BLaER1 (cell line): ENCODE results near the gene PFDN2.
"Not testable (repeated sequence)": the region's sequence is repeated elsewhere in the genome, so short reads cannot be mapped to it uniquely, and the experiment has no call there.

Source experiments
- H3K27ac ChIP-seq: shearing (Covaris generic); formaldehyde crosslinking; 2 replicates; pipeline ENCODE4 v1.8.1; 2022
- H3K27me3 ChIP-seq: shearing (Covaris generic); formaldehyde crosslinking; 2 replicates; pipeline ENCODE4 v1.8.1; 2022
- H3K36me3 ChIP-seq: shearing (Covaris generic); formaldehyde crosslinking; 2 replicates; pipeline ENCODE4 v1.8.1; 2022
- H3K4me1 ChIP-seq: shearing (Covaris generic); formaldehyde crosslinking; 2 replicates; pipeline ENCODE4 v1.8.1; 2022
- H3K4me2 ChIP-seq: shearing (Covaris generic); formaldehyde crosslinking; 2 replicates; pipeline ENCODE4 v1.8.1; 2022
- H3K4me3 ChIP-seq: shearing (Covaris generic); formaldehyde crosslinking; 2 replicates; pipeline ENCODE4 v1.8.1; 2022
- H3K9ac ChIP-seq: shearing (Covaris generic); formaldehyde crosslinking; 2 replicates; pipeline ENCODE4 v1.8.1; 2022
- H3K9me3 ChIP-seq: shearing (Covaris generic); formaldehyde crosslinking; 2 replicates; pipeline ENCODE4 v1.8.1; 2022
- H4K20me1 ChIP-seq: shearing (Covaris generic); formaldehyde crosslinking; 2 replicates; pipeline ENCODE4 v1.8.1; 2022
- Cebpa-rat ChIP-seq: shearing (Covaris generic); IDR thresholded peaks from 2 replicates; pipeline ENCODE4 v1.8.1; 2022

The PFDN2 gene

GRCh38 chr1:161122967-161123366, 5.1 kb upstream of the PFDN2 start:
- Histone ChIP-seq H3K4me1 (peaks cover 29% of the 10 kb centered on the region), H3K9ac (no peak overlapping the region), H3K9me3 (no peaks in the 10 kb centered on the region), H3K27me3 (no peaks in the 10 kb centered on the region), H3K4me2 (no peak overlapping the region), H3K27ac (no peak overlapping the region), H3K36me3 (peaks cover 83% of the 10 kb centered on the region), H4K20me1 (peaks cover 36% of the 10 kb centered on the region), H3K4me3 (no peak overlapping the region)
- no peak for TF ChIP-seq Cebpa-rat

DNA sequence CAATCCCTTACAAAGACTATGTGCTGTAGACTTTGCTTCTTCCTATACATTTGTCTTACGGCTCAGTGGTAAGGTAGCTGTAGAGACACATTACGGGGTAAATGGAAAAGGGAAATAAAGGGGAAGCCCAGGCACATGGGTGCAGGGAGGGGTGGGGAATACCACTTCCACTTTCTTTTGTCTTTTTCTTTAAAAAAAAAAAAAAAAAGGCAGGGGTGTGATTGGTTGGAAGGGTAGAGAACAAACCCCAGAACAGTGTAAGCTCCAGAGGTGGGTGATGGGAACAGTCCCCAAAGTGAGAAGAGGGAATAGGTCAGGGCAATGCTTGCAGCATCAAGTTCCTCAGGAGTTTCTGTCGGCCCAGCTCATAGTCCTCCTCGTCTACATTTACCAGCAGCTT, 4.0 kb upstream of the PFDN2 start:
- Histone ChIP-seq H3K27me3 (no peaks in the 10 kb centered on the region), H3K9ac (0 out of 2 replicates have a peak overlapping the region, but pooled peaks have one; percentile 21), H3K4me1 (peaks cover 25% of the 10 kb centered on the region), H3K4me2 (no peak overlapping the region), H4K20me1 (peaks cover 30% of the 10 kb centered on the region), H3K4me3 (no peak overlapping the region), H3K36me3 (peaks cover 71% of the 10 kb centered on the region), H3K27ac (no peak overlapping the region), H3K9me3 (no peaks in the 10 kb centered on the region)
- no peak for TF ChIP-seq Cebpa-rat

- Histone ChIP-seq H3K4me1 (peaks cover 32% of the 10 kb centered on the region), H3K27ac (no peak overlapping the region), H3K4me3 (no peak overlapping the region), H3K4me2 (no peak overlapping the region), H3K27me3 (no peaks in the 10 kb centered on the region), H4K20me1 (peaks cover 35% of the 10 kb centered on the region), H3K9ac (0 out of 2 replicates have a peak overlapping the region, but pooled peaks have one; percentile 21), H3K36me3 (peaks cover 68% of the 10 kb centered on the region), H3K9me3 (no peaks in the 10 kb centered on the region)
- TF ChIP-seq Cebpa-rat: no peak
Measured at GRCh38 chr1:161121042-161121650, 3.3 kb upstream of the PFDN2 start.

DNA sequence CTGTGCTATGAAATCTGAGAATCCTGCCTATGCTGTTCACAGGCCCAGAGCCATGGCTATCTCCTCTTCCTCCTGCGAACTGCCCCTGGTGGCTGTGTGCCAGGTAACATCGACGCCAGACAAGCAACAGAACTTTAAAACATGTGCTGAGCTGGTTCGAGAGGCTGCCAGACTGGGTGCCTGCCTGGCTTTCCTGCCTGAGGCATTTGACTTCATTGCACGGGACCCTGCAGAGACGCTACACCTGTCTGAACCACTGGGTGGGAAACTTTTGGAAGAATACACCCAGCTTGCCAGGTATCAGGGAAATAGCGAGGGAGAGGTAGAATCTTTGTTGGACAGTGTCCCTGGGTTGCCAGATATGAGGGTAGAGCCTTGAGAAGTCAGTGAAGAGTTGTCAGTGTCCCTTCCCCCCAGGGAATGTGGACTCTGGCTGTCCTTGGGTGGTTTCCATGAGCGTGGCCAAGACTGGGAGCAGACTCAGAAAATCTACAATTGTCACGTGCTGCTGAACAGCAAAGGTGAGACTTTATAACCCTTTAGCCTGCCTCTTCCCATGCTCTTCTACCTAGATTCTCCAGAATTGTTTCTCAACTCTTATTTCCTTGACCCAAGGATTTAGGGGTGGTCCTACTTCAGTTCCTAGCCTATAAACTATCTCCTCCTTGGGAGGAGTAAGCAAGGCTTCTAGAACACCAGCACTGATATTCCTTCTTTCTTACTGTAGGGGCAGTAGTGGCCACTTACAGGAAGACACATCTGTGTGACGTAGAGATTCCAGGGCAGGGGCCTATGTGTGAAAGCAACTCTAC, 1.5 kb upstream of the PFDN2 start:
- Histone ChIP-seq H3K9ac (peak overlapping the region; percentile 93), H3K9me3 (no peaks in the 10 kb centered on the region), H3K27ac (peak overlapping the region; percentile 90), H3K27me3 (no peaks in the 10 kb centered on the region), H3K4me3 (peak overlapping the region; percentile 94; the same call in 1 of the 2 replicates), H3K36me3 (peaks cover 68% of the 10 kb centered on the region), H3K4me2 (peak overlapping the region; percentile 96), H4K20me1 (peaks cover 36% of the 10 kb centered on the region), H3K4me1 (peaks cover 49% of the 10 kb centered on the region)
- TF ChIP-seq Cebpa-rat: no peak

- peak overlapping the region; percentile 96 for H3K4me2 ChIP-seq
- peaks cover 49% of the 10 kb centered on the region for H3K36me3 ChIP-seq
- not testable (repeated sequence) for H3K9ac ChIP-seq, H3K4me3 ChIP-seq, H3K27me3 ChIP-seq, H3K27ac ChIP-seq, H3K9me3 ChIP-seq
- H4K20me1 ChIP-seq: peaks cover 61% of the 10 kb centered on the region
- H3K4me1 ChIP-seq: peaks cover 71% of the 10 kb centered on the region
Measured at GRCh38 chr1:161115961-161116360, 1.9 kb downstream of the PFDN2 start.

DNA sequence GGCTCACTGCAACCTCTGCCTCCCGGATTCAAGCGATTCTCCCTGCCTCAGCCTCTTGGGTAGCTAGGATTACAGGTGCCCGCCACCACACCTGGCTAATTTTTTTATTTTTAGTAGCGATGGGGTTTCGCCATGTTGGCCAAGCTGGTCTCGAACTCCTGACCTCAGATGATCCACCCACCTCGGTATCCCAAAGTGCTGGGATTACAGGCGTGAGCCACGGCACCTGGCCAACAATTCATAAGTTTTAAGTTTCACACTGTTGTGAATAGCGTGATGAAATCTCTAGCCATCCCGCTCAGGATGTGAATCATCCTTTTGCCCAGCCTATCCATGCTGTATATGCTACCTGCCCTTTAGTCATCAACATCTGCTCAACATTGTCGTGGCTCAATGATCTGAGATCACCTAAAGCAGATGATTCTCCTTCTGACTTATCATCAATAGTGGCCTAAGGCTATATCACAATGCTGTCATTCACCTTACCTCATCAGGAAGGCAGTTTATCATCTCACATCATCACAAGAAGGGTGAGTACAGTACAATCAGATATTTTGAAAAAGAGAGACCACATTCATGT, 2.6 kb downstream of the PFDN2 start:
- Histone ChIP-seq H3K9ac (no peak overlapping the region), H4K20me1 (peaks cover 69% of the 10 kb centered on the region), H3K4me1 (peaks cover 68% of the 10 kb centered on the region), H3K4me3 (no peak overlapping the region), H3K4me2 (peak overlapping the region; percentile 96), H3K36me3 (peaks cover 44% of the 10 kb centered on the region), H3K27ac (no peak overlapping the region), H3K27me3 (no peaks in the 10 kb centered on the region), H3K9me3 (no peaks in the 10 kb centered on the region)
- no peak for TF ChIP-seq Cebpa-rat

GRCh38 chr1:161114556-161114955, 3.3 kb downstream of the PFDN2 start:
- Histone ChIP-seq H3K27ac (no peak overlapping the region), H3K36me3 (peaks cover 45% of the 10 kb centered on the region), H4K20me1 (peaks cover 75% of the 10 kb centered on the region), H3K4me3 (no peak overlapping the region), H3K9ac (no peak overlapping the region), H3K4me1 (peaks cover 62% of the 10 kb centered on the region), H3K9me3 (no peaks in the 10 kb centered on the region), H3K4me2 (peak overlapping the region; percentile 96; the same call in 1 of the 2 replicates), H3K27me3 (no peaks in the 10 kb centered on the region)
- TF ChIP-seq Cebpa-rat: no peak

DNA sequence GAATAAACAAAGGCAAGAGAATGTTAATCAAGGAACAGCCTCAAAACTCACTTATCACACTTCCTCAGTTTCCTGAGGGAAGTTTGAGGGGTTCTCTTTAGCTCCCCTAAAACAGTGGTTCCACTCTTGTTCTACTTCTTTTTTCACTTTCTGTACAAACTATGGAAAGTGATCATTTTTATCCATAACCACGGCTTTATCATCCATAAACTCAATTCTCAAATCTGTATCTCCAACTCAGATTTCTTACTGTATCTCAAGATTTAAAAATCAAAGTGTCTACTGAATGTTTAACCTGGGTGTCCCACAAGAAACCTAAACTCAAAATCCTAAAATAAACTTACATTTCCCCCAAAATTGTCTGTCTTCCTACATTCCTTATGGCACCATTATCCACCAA, 3.9 kb downstream of the PFDN2 start:
- Histone ChIP-seq H3K4me1 (peaks cover 55% of the 10 kb centered on the region), H3K27ac (no peak overlapping the region), H3K4me2 (0 out of 2 replicates have a peak overlapping the region, but pooled peaks have one; percentile 0), H3K36me3 (peaks cover 51% of the 10 kb centered on the region), H3K4me3 (no peak overlapping the region), H3K27me3 (no peaks in the 10 kb centered on the region), H4K20me1 (peaks cover 82% of the 10 kb centered on the region), H3K9ac (no peak overlapping the region), H3K9me3 (no peaks in the 10 kb centered on the region)
- TF ChIP-seq Cebpa-rat: no peak

- Histone ChIP-seq H4K20me1 (peaks cover 100% of the 10 kb centered on the region), H3K27me3 (no peaks in the 10 kb centered on the region), H3K36me3 (peaks cover 75% of the 10 kb centered on the region), H3K4me2 (no peak overlapping the region), H3K9me3 (no peaks in the 10 kb centered on the region), H3K9ac (no peak overlapping the region), H3K4me1 (peaks cover 43% of the 10 kb centered on the region), H3K4me3 (no peak overlapping the region), H3K27ac (no peak overlapping the region)
- TF ChIP-seq Cebpa-rat: no peak
Measured at GRCh38 chr1:161111527-161111926, 6.3 kb downstream of the PFDN2 start.

- Histone ChIP-seq H3K9me3 (no peaks in the 10 kb centered on the region), H3K4me1 (peaks cover 39% of the 10 kb centered on the region), H3K36me3 (peaks cover 75% of the 10 kb centered on the region)
Measured at GRCh38 chr1:161111117-161111516, 6.7 kb downstream of the PFDN2 start.

More at GRCh38 chr1:161111117-161111516, 6.7 kb downstream of the PFDN2 start:
- TF ChIP-seq Cebpa-rat: no peak
- no peaks in the 10 kb centered on the region for H3K27me3 ChIP-seq
- no peak overlapping the region for H3K4me2 ChIP-seq
- H3K9ac ChIP-seq: no peak overlapping the region
- H4K20me1 ChIP-seq: peaks cover 100% of the 10 kb centered on the region
- no peak overlapping the region for H3K4me3 ChIP-seq
- H3K27ac ChIP-seq: no peak overlapping the region
